T-helper 9 cell (primary cell): Measurements from ENCODE around the gene NEMP2.
"Not testable (repeated sequence)": the region's sequence is repeated elsewhere in the genome, so short reads cannot be mapped to it uniquely, and the experiment has no call there.

Experiments
- DNase-seq: peaks from one replicate; pipeline ENCODE4 v3.0.0-alpha.2; 2020

NEMP2 gene

DNA sequence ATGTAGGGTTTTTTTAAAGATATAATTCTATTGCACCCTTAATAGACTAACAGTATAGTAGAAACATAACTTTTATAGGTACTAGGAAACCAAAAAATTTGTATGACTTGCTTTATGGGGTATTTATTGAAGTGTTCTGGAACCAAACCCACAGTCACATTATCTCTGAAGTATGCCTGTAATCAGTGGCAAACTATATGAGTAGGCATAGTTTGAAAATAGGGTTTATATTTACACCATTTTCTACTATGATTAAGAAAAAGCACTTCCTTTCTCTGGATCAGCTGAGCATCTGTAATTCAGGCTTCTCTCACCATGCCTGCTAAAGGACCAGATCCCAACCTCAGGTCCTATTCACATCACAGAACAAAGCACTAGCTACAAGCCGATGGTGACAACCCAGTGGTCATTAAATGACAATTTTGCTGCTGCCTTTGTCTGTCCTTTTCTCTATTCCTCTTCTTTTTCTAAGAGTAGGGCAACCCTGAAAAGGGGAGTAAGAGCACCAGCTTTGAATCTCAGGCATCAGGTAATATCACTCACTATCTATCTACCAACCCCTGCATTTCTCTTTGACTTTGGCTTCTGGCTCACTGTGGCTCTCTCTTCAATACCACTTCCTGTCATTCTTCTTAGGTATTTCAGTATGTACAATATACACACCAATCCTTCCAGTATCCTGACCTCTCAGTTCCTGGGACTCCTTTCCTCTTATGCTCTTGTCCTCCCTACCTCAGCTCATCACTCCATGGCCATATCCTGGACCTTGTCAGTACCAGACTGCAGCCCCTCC lies 14.4 kb downstream of the NEMP2 start:
- no peak for DNase-seq

GRCh38 chr2:190517468-190517867 lies 17.1 kb downstream of the NEMP2 start:
- no peak for DNase-seq

DNA sequence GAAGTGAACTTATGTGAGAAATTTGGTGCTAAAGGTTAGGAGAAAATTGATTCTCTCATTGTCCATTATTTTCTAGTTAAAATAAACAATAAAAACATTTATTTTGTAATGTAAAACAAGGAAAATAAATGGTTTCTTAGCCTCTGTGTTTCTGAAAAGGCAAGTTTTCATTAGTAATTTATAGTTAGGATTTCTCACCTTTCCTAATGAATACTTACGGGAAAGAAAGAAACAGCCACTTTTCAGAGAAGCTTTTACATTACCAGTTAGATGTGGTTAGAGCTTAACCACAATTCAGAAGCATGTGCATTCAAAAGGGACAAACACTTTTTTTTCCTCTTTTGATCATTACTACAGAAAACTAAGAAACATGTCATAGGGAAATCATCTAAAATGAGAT lies 18.8 kb downstream of the NEMP2 start:
- DNase-seq = no peak

DNA sequence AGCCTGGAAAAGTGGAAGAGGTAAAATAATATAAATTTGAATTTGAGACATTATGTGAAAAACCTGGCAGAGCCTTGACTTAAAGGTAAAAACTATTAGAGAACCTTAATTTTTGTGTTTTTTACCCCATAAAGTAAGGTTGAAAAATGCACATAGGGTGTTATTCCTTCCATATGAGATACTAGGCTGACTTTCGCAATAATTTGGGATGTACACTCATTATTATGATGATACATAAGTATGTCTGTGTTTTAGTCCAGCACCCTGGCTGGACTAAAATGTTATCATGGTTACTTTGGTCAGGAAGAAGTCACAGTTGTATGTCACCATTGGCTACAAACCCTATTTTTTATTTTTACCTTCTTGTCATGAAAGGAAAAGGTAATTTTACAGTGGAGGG lies 19.8 kb downstream of the NEMP2 start:
- DNase-seq = no peak

GRCh38 chr2:190513877-190514276 lies 20.6 kb downstream of the NEMP2 start:
- DNase-seq = no peak

DNA sequence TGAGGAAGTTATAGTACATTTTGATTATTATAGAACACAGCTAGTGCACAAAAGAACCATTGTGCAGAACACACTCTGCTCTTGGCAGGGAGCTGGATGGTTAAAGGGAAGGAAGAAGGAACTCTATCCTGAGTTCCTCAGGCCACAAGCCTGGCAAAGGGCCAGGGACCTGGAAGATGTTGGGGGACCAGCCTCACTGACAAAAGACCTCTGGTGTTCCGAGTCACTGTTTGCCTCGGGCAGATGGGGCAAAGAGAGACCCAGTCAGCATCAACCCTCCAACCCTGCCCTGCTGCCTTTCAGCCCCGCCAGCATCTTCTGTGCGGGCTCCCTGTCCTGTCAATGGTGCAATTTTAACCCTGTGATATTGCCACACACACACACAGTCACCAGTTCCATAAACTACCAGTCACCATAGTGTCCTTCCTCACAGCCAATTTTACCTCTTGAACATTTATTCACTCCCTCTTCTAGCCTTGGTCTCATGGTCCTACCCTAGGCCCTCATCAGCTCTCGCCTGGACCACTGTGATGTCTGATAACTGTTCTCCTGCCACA lies 21.9 kb downstream of the NEMP2 start:
- DNase-seq = no peak

GRCh38 chr2:190511104-190511503 lies 23.4 kb downstream of the NEMP2 start:
- no peak for DNase-seq

DNA sequence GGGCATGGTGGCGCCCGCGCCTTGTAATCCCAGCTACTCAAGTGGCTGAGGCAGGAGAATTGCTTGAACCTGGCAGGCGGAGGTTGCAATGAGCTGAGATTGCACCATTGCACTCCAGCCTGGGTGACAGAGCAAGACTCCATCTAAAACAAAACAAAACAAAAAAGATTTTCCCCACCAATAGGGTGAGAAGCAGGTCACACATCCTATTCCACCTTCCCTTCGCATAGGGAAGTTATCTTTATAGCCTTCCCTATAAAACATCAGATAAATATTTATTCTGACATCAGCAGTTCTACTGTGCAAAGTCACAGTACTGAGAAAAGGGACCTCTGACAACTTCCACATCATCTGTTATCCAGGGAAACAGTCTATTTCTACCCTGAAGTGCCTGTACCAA lies 24.6 kb downstream of the NEMP2 start:
- DNase-seq = not testable (repeated sequence)

DNA sequence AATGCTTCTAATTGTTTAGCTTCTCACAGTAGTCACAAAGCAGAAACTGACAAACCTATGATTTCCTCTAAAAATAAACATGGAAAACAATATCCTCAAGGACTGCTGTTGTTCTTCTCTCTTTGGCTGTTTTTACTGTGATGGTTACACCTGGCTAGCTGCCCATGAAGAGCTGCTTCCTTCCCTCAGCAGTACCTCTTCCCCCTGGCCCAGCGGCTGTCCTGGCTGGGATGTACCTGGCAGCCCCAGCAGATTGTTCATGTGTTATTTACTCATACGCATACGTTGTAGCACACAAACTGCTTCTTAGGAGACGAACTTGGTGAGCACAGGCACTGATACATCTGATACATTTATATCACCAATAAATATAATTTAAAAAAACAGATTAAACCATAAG lies 27.4 kb downstream of the NEMP2 start:
- DNase-seq = no peak

DNA sequence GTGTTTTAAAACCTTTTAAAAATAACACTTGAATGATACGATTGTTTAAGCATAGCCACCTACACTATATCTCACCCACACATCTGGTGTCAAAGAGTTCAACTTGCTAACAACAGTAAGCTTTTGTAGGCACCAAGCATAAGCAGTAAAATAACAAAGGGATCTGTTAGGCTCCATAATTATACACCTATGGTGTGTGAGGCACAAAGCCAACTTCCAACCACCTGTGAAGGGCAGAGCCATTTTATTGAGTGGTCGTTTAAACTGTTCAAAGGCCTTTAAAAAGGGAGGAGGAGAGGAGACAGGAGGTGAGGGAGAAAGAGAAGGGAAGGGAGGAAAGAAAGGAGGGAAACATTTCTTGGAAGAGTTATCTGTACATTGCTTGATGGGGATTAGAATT lies 27.9 kb downstream of the NEMP2 start:
- DNase-seq = no peak

DNA sequence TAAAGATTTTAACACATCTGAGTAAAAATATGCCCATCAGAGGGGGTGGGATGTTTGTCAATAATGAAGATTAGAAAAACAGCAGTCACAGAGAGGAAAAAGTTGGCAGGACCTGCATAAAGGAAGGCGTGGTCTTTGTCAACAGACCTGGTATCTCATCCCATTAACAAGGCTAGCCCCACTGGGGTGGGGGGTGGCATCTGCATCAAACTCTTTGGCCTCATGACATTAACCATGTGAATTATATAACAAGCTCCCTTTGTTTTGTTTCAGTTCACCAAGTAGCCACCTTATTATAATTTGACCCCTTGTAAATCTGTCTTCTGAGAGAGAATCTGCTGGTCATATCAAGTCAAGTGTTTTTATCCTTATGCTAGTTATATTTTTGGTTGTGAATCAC lies 28.8 kb downstream of the NEMP2 start:
- DNase-seq = no peak

- DNase-seq = no peak
Observed at GRCh38 chr2:190504912-190505311, 29.6 kb downstream of the NEMP2 start.

- DNase-seq = no peak
Observed at GRCh38 chr2:190503088-190503487, 31.4 kb downstream of the NEMP2 start.

DNA sequence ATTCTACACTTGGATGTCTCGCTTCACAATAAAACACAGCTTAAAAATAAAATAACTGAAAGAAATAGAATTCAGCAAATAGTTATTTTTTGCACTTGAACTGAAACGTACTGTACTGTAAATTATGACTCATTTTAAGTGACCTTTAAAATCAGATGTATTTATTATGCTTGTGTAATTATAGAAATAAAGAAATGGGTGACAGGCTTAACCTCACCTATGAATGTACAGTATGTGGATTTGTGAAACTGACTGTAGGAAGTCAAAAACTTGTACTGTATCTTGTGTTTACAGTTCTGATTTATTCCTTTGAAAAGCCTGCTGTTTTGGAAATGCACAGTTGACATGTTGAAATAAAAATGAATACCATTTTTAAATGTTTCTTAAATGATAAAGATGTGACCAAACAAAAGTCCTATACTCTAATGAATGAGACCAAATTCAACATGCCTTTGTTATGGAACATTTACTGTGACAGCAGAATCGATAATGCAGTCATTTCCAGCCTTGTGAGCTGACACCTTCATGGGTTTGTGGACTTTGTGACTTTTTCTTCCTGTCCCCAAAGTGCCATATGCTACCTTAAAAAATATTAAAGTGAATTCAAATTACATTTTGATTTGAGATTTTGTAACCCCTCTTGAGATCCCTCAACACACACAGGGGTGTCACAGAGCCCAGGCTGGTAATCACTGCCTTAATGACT lies 32.7 kb downstream of the NEMP2 start:
- no peak for DNase-seq

- DNase-seq = no peak
Observed at GRCh38 chr2:190501231-190501630, 33.3 kb downstream of the NEMP2 start.

GRCh38 chr2:190500054-190500502 lies 34.4 kb downstream of the NEMP2 start:
- no peak for DNase-seq

- no peak for DNase-seq
Observed at GRCh38 chr2:190499273-190499672, 35.2 kb downstream of the NEMP2 start.

GRCh38 chr2:190497428-190497827 lies 37.1 kb downstream of the NEMP2 start:
- no peak for DNase-seq

DNA sequence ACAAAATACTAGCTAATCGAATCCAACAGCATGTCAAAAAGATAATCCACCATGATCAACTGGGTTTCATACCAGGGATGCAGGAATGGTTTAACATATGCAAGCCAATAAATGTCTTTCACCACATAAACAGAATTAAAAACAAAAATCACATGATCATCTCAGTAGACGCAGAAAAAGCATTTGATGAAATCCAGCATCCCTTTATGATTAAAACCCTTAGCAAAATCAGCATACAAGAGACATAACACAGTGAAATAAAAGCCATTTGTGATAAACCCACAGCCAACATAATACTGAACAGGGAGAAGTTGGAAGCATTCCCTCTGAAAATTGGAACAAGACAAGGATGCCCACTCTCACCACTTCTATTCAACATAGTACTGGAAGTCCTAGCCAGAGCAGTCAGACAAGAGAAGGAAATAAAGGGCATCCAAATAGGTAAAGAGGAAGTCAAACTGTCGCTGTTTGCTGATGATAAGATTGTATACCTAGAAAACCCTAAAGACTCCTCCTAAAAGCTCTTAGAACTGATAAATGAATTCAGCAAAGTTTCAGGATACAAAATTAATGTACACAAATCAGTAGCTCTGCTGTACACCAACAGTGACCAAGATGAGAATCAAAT lies 39.8 kb downstream of the NEMP2 start:
- not testable (repeated sequence) for DNase-seq

GRCh38 chr2:190493095-190493494 lies 41.4 kb downstream of the NEMP2 start:
- no peak for DNase-seq

DNA sequence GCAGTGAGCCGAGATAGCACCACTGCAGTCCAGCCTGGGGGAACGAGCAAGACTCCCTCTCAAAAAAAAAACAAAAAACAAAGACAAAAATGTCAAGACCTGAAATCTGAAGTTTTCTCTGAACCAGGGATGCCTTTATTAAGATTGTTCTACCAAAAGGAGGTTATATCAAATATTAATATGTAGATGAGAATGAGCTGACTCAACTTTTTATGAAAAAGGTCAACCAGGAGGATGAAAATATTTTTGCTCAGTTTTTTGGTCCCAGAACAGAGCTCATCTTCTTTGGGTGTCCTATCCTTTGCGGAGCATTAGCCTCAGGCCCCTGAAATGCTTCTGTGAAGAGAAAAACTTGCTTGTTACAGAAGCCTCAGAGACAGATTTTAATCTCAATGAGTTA lies 44.0 kb downstream of the NEMP2 start:
- DNase-seq = no peak

GRCh38 chr2:190489475-190489874 lies 45.0 kb downstream of the NEMP2 start:
- DNase-seq = no peak

DNA sequence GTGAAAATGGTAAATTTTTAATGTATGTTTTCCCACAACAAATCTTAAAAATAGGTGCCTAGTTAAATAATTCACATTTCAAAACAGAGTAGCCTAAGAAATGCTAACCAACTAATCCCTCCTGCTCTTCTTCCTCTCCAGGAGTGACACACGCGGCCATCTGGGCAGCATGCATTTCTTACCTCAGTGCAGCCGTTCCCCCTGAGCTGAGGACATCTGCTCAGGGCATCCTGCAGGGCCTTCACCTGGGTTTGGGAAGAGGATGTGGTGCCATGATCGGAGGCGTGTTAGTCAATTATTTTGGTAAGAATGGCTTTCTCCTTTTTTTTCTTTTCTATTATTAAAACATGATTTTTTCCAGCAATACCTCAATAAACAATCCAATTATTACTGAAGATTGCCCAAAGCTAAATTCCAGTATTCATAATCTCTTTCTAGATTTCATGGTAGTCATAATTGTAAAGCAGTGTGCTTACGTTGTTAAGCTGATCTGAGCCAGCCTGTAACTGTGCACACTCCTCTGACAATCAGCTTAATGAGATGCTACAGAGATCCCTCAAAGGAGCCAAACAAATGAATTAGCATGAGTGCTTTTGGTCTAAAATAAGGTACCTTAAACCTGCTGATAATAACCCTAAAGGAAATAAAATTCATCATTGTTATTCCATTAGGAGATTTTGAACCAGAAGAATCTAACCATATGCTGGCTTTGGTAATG lies 45.8 kb downstream of the NEMP2 start:
- no peak for DNase-seq
